IMR-90 (cell line): ENCODE measurements around the gene PCYT2. TPM values are rescaled to one million over a fixed set of nuclear protein-coding genes. Genes with fewer than 3 reads are reported as not detected.

Experiments
- ATAC-seq: fragments of 200-7000 bp; cut with Tn5 transposase; 2 replicates; pipeline ENCODE4 v1.9.1; 2020; ENCODE audit warnings: low read depth, mild to moderate bottlenecking, moderate library complexity
- BruUV-seq: library from RNA; stranded (reverse); fragments of 400-500 nt; replicated peaks from 2 replicates; lab custom pipeline; 2021; lab: Mats Ljungman, UMichigan
- CTCF ChIA-PET: fragments of 300-600 bp; formaldehyde crosslinking; extraction: SDS; loops from one replicate; lab custom pipeline; 2021; ENCODE audit warnings: antibody characterized with exemption; lab: Yijun Ruan, JAX
- POLR2A ChIA-PET: fragments of 300-600 bp; sonication (Branson Sonifier 250); formaldehyde crosslinking; loops from one replicate; lab custom pipeline; 2022; ENCODE audit warnings: antibody characterized with exemption; ENCODE audit not compliant: unreplicated experiment; lab: Charles Lee
- DNase-seq: peaks from one replicate; pipeline ENCODE4 v3.0.0; 2013
- H2AFZ ChIP-seq: replicated peaks from 2 replicates; pipeline ENCODE3; 2013; ENCODE audit warnings: low read length, mild to moderate bottlenecking; ENCODE audit not compliant: poor library complexity
- H2AK5ac ChIP-seq: 2 replicates; pipeline ENCODE4 v1.6.1; 2013; ENCODE audit warnings: low read depth, low read length, inconsistent platforms
- H2AK9ac ChIP-seq: replicated peaks from 2 replicates; pipeline ENCODE3; 2013; ENCODE audit warnings: mild to moderate bottlenecking, low read depth, low read length, moderate library complexity; ENCODE audit not compliant: poor library complexity
- H2BK120ac ChIP-seq: 2 replicates; pipeline ENCODE4 v1.6.1; 2013; ENCODE audit warnings: low read depth, low read length, inconsistent platforms
- H2BK15ac ChIP-seq: 3 replicates; pipeline ENCODE4 v1.6.1; 2013; ENCODE audit warnings: low read depth, low read length, inconsistent platforms
- H2BK20ac ChIP-seq: 2 replicates; pipeline ENCODE4 v1.6.1; 2013; ENCODE audit warnings: low read depth, mild to moderate bottlenecking, inconsistent platforms, low read length, moderate library complexity
- H2BK5ac ChIP-seq: 2 replicates; pipeline ENCODE4 v1.6.1; 2013; ENCODE audit warnings: mild to moderate bottlenecking, low read depth, low read length, inconsistent platforms; ENCODE audit not compliant: poor library complexity, severe bottlenecking
- H3K14ac ChIP-seq: replicated peaks from 2 replicates; pipeline ENCODE4 v1.6.1; 2013; ENCODE audit warnings: low read depth, low read length, inconsistent platforms
- H3K18ac ChIP-seq: 2 replicates; pipeline ENCODE4 v1.6.1; 2013; ENCODE audit warnings: low read depth, low read length, control low read depth
- H3K23ac ChIP-seq: 2 replicates; pipeline ENCODE4 v1.6.1; 2013; ENCODE audit warnings: low read depth, low read length, inconsistent platforms
- H3K27ac ChIP-seq: 2 replicates; pipeline ENCODE4 v1.5.1; 2013; ENCODE audit warnings: mild to moderate bottlenecking, control low read depth, low read length; ENCODE audit not compliant: insufficient read depth
- H3K27me3 ChIP-seq: 2 replicates; pipeline ENCODE4 v1.6.1; 2013; ENCODE audit warnings: low read length; ENCODE audit not compliant: control insufficient read depth, insufficient read depth
- H3K36me3 ChIP-seq: 2 replicates; pipeline ENCODE4 v1.6.1; 2013; ENCODE audit warnings: low read length, mixed read lengths; ENCODE audit not compliant: control insufficient read depth, insufficient read depth
- H3K4ac ChIP-seq: 2 replicates; pipeline ENCODE4 v1.6.1; 2013; ENCODE audit warnings: low read depth, low read length, inconsistent platforms
- H3K4me1 ChIP-seq: 2 replicates; pipeline ENCODE4 v1.6.1; 2013; ENCODE audit warnings: low read length, mixed read lengths; ENCODE audit not compliant: control insufficient read depth, insufficient read depth
- H3K4me2 ChIP-seq: 2 replicates; pipeline ENCODE4 v1.6.1; 2013; ENCODE audit warnings: low read depth, mild to moderate bottlenecking, control low read depth, low read length, moderate library complexity
- H3K4me3 ChIP-seq: 2 replicates; pipeline ENCODE4 v1.5.1; 2013; ENCODE audit warnings: low read depth, mild to moderate bottlenecking, control low read depth, low read length, moderate library complexity; ENCODE audit not compliant: insufficient read depth
- H3K56ac ChIP-seq: 2 replicates; pipeline ENCODE4 v1.6.1; 2013; ENCODE audit warnings: low read length, inconsistent platforms; ENCODE audit not compliant: insufficient read depth; ENCODE audit errors: extremely low read depth
- H3K79me1 ChIP-seq, 2 experiments: 2 replicates each; pipeline ENCODE4 v1.6.1; 2013; ENCODE audit warnings: low read length in 2 of 2, inconsistent platforms in 1 of 2, low read depth in 1 of 2
- H3K9ac ChIP-seq: 2 replicates; pipeline ENCODE4 v1.6.1; 2013; ENCODE audit warnings: low read depth, low read length, control low read depth
- H3K9me1 ChIP-seq: 2 replicates; pipeline ENCODE4 v1.6.1; 2013; ENCODE audit warnings: low read length, inconsistent platforms; ENCODE audit not compliant: insufficient read depth
- H3K9me3 ChIP-seq: 2 replicates; pipeline ENCODE4 v1.6.1; 2013; ENCODE audit warnings: low read length; ENCODE audit not compliant: control insufficient read depth, insufficient read depth
- H4K20me1 ChIP-seq: 2 replicates; pipeline ENCODE4 v1.6.1; 2013; ENCODE audit warnings: low read length, inconsistent platforms; ENCODE audit not compliant: insufficient read depth
- H4K5ac ChIP-seq: 2 replicates; pipeline ENCODE4 v1.6.1; 2013; ENCODE audit warnings: mild to moderate bottlenecking, low read depth, low read length, control low read depth
- H4K8ac ChIP-seq, 2 experiments: 2 replicates each; pipeline ENCODE4 v1.6.1; 2013; ENCODE audit warnings: low read depth in 2 of 2, low read length in 2 of 2, control low read depth in 1 of 2, inconsistent platforms in 1 of 2
- H4K91ac ChIP-seq: 2 replicates; pipeline ENCODE4 v1.6.1; 2013; ENCODE audit warnings: low read depth, low read length, inconsistent platforms; ENCODE audit not compliant: insufficient read depth
- FOS ChIP-seq: fragments of 150-350 bp; IDR thresholded peaks from 2 replicates; pipeline ENCODE4 v1.6.1; 2016; ENCODE audit warnings: low read depth, low read length
- WGBS, 2 experiments: methylation state at CpG; one replicate each; pipeline versions ENCODE4 v1.1.5 to v1.1.7; 2013; ENCODE audit warnings: missing lambda C conversion rate in 2 of 2; ENCODE audit not compliant: insufficient read length in 1 of 2; ENCODE audit errors: extremely low coverage in 2 of 2; 5-methylcytosine and 5-hydroxymethylcytosine counted together
- dilution Hi-C: fragments of 300-500 bp; cut with HindIII; formaldehyde crosslinking; loops from one replicate; pipeline ENCODE4 v1.14.3; 2018; ENCODE audit warnings: low sequenced_read_pairs; ENCODE audit not compliant: unreplicated experiment
- in situ Hi-C: fragments of 300-500 bp; cut with MboI; formaldehyde crosslinking; loops from 3 replicates; pipeline ENCODE4 v1.14.3; 2019; ENCODE audit warnings: low sequenced_read_pairs, inconsistent platforms, mixed read lengths
- intact Hi-C: fragments of 100-400 bp; cut with micrococcal nuclease; formaldehyde crosslinking; loops from 2 replicates; pipeline ENCODE4 v1.10.0; 2022
- polyA plus RNA-seq, 3 experiments: library from polyadenylated mRNA; depleted of rRNA; stranded (reverse); fragments of >200 nt; gene quantifications; 2 replicates each; pipeline ENCODE4 v1.2.3, GENCODE V29; 2012; ENCODE audit warnings: low replicate concordance in 1 of 3
- total RNA-seq: library from RNA; depleted of rRNA; stranded (reverse); fragments of >200 nt; gene quantifications from 2 replicates; pipeline ENCODE4 v1.2.3, GENCODE V29; 2012
- TF ChIP-seq, protein P1 (sequence below): conservative IDR thresholded peaks from 2 replicates; pipeline ENCODE4 v1.5.1; 2012; ENCODE audit warnings: mild to moderate bottlenecking, low read depth, low read length, improper control_type of control experiment

The PCYT2 gene
- total and polyA plus RNA-seq, 2 of the 4 experiments (the other 2 are of a cell fraction): 37.3 to 38.5 TPM

DNA sequence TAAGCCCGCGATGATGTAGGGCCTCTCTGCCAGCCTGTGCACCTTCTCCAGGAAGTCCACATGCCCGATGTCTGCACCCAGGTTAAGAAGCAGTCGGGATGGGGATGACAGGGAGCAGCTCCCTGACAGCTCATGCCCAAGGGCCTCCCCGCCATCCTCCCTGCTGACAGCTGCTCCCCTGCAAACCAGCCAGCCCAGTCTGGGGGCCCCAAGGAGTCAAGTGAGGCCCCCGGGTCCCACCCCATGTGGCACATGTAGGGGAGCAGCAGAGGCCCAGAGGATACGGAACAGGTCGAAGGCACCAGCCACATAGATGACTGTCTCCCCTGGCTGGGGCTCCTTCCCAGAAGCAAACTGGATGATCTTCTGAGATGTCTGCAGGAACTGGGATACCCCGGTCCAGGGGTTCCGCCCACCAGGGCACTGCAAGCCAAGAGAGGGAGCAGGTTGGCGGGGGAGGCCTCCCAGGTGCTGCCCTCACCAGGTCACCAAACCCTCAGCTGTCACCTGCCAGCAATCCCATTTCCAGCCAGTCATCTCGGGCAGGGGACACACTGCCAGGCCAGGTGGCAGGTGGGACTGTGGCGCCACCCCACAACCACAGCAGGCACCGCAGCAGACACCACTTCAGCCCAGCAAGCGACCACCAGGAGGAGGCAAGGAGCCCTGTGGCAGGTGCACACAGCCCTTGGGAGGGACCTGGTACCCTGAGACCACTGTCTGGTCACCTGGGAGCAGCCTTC is 4.6 kb downstream of the PCYT2 start:
- dilution Hi-C loops (no loop called here), intact Hi-C loops (no loop called here), in situ Hi-C loops (no loop called here)
- Histone ChIP-seq H3K18ac (no peak overlapping the region), H3K4ac (no peak overlapping the region), H2BK5ac (no peak overlapping the region), H3K23ac (no peak overlapping the region), H4K91ac (no peak overlapping the region), H3K27ac (no peak overlapping the region), H3K4me2 (no peak overlapping the region), H2AK5ac (no peak overlapping the region), H3K56ac (no peak overlapping the region), H4K5ac (no peak overlapping the region), H2AFZ (peak overlapping the region; percentile 40), H3K27me3 (no peaks in the 10 kb centered on the region), H3K9me3 (no peaks in the 10 kb centered on the region), H3K14ac (no peak overlapping the region), H2BK120ac (no peak overlapping the region), H3K4me1 (peaks cover 6% of the 10 kb centered on the region), H3K9ac (no peak overlapping the region), H2AK9ac (no peak overlapping the region), H3K4me3 (no peak overlapping the region), H3K9me1 (0 out of 2 replicates have a peak, but pooled peaks cover 4% of the 10 kb centered on the region), H2BK15ac (no peak overlapping the region), H3K36me3 (peaks cover 14% of the 10 kb centered on the region; the same call in 1 of the 2 replicates), H4K20me1 (peaks cover 8% of the 10 kb centered on the region), H3K79me1 (peaks cover 0 to 15% of the 10 kb centered on the region in 2 experiments; a peak in 2 of 4 replicates), H2BK20ac (no peak overlapping the region), H4K8ac (no peak overlapping the region)
- POLR2A ChIA-PET: no interaction called here
- BruUV-seq: no TSS peak
- TF ChIP-seq FOS: no peak
- TF ChIP-seq, protein P1, sequence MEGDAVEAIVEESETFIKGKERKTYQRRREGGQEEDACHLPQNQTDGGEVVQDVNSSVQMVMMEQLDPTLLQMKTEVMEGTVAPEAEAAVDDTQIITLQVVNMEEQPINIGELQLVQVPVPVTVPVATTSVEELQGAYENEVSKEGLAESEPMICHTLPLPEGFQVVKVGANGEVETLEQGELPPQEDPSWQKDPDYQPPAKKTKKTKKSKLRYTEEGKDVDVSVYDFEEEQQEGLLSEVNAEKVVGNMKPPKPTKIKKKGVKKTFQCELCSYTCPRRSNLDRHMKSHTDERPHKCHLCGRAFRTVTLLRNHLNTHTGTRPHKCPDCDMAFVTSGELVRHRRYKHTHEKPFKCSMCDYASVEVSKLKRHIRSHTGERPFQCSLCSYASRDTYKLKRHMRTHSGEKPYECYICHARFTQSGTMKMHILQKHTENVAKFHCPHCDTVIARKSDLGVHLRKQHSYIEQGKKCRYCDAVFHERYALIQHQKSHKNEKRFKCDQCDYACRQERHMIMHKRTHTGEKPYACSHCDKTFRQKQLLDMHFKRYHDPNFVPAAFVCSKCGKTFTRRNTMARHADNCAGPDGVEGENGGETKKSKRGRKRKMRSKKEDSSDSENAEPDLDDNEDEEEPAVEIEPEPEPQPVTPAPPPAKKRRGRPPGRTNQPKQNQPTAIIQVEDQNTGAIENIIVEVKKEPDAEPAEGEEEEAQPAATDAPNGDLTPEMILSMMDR: 0 out of 2 replicates have a peak, but pooled peaks have one; percentile 5
- CTCF ChIA-PET: no interaction called here
- ATAC-seq (no peak), DNase-seq (no peak)
- WGBS, 2 experiments: 90% methylated on average over 5 of the region's 15 CpGs; no CpG with 5 or more reads in 1 of the 2 experiments
